ENCODE data around the gene CPLX3.
A peak's percentile ranks its signal among the peaks of the same experiment; 100 is the strongest.

GRCh38 chr15:74781431-74782258 lies 44.8 kb upstream of the CPLX3 start, which contains the start of gene CSK:
- TF ChIP-seq CTCF (IDR thresholded peaks at IDR 0.05): peak; percentile 8 to 68
- TF ChIP-seq POLR2AphosphoS5 (IDR thresholded peaks at IDR 0.05): no peak
- TF ChIP-seq POLR2A (IDR thresholded peaks at IDR 0.05): peak in 1 of 2 donors; percentile 71
